ENCODE results near the gene STMP1.

The STMP1 gene

DNA sequence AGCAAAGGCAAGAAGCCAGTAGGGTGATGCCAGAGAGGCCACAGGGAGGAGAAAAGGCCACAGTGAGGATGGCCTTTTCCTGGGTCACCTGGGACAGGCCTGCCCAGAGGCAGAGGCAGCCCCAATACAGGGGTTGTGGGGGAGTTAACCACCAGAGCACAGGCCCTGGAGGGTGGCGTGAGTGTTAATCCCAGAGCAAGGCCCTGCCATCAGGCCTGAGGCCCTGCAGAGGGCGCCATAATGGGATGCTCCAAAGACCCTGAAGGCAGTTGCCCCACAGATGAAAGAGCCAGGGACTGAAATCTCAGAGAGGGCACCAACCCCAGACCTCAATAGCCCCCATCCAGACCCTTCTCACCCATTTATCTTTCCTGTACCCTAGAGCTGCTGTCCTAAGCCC lies 41.8 kb downstream of the STMP1 start:
- no peak for DNase-seq (ENCODE audit: low spot score)

DNA sequence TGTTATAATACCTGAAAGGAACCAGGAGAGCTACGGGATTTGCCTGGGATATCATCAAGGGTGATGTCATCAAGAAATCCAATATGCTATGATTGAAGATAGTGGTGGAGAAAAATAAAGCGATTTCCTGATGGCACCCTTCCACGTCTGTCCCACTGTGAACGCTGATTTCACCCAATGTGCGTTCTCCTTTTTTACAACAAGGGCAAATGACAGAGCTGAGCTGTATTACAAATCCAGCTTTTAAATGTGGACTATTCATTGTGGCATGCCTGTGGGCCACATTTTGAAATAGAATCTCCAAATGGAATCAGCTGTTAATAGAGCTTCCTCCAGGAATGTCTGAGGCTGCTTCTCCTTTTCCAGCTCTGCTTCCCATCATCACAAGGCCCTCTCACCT lies 42.4 kb downstream of the STMP1 start:
- no peak for DNase-seq (ENCODE audit: low spot score)

DNA sequence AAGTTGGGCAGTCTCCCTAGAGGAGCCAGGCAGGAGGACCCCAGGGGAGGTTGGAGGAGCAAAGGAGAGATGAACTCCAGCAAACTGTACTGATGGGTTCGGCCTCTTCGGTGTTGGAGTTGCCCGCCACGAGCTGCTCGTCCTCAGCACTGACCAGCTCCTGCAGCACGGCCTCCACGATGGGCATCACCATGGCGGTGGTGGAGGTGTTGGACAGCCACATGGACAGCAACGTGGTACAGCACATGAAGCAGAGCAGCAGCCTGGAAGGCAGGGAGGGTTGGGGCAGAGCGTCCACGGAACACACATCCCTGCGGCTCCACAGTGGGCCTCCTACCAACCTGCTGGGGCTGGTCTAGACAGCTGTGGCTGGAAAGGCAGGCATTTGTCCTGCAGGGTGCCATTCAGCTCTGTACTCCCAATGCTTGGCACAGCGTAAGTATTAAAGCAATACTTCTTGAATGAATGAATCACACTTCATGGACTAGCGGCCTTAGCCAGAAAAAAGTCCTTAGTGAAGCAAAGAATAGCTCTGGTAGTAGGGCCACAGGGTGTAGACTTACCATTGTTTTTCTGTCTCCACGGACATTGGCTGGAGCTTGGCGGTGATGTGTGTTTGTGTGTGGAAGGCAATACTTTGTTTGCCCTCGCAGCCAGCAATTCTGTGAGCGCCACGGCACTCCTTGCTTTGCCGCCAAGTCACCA lies 43.9 kb downstream of the STMP1 start:
- DNase-seq (ENCODE audit: low spot score), result no peak

GRCh38 chr7:135706858-135707569 lies 44.7 kb downstream of the STMP1 start:
- no peak for DNase-seq (ENCODE audit: low spot score)

GRCh38 chr7:135707570-135707966 lies 45.3 kb downstream of the STMP1 start:
- no peak for DNase-seq (ENCODE audit: low spot score)

- DNase-seq (ENCODE audit: low spot score), result no peak
These were observed 45.7 kb downstream of the STMP1 start for GRCh38 chr7:135708041-135708440.

- no peak for DNase-seq (ENCODE audit: low spot score)
These were observed 47.2 kb downstream of the STMP1 start for GRCh38 chr7:135709508-135709907.

DNA sequence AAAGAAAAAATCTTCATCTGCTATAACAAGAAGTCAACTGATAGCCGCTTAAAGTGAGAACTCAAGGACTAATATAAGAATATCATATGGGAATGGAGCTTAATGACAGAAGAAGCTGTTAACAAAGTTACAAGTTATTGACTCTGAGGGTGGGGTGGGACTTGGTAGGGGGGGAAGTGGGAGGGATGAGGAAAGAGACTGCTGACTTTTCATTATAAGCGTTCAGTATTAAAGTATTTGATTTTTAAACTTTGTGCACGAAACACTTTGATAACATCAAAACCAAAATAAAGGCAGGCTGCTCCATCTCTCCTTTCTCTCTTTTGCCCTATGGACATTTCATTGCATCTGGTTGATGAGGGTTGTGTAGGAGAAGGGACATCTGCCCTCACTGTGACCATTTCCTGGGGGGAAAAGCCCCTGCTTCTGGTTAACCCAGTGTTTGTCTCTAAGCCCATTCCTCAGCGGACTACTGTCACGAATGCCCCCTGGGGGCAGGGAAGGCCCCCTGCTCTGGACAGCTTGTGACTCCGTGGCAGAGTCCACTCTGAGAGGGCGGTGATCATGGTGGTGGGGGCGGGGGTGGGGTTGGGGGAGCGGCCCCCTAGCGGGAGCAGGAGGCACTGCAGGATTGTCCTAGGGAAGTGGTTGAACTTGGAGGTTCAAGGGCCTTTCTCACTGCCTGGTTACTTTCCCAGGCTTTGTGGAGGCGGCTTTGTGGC lies 48.3 kb downstream of the STMP1 start:
- peak; percentile 57 for DNase-seq (ENCODE audit: low spot score)

- no peak for DNase-seq (ENCODE audit: low spot score)
These were observed 48.8 kb downstream of the STMP1 start for GRCh38 chr7:135711139-135711469.

GRCh38 chr7:135712182-135712782 lies 50.0 kb downstream of the STMP1 start:
- DNase-seq (ENCODE audit: low spot score), result no peak

DNA sequence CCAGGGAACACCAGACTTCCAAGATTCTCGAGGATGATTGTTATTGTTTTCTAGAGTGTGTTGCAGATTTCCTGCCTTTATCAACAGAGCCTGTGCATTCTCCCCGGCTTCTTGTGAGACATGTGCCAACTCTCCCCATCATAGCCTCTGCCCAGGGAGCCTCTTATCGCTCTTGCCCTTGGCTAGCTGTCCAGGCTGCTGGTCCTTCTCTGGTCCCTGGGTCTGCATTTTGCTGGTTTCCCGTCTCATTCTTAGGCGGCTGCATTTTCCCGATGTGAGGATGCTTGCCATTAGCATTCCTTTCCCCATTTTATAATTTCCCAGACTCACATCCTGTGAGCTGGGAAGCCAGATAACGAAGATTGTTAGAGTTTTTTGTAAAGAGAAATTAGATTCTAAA lies 50.5 kb downstream of the STMP1 start:
- no peak for DNase-seq (ENCODE audit: low spot score)

GRCh38 chr7:135713836-135714470 lies 51.6 kb downstream of the STMP1 start:
- DNase-seq (ENCODE audit: low spot score), result no peak

GRCh38 chr7:135714534-135715009 lies 52.3 kb downstream of the STMP1 start:
- DNase-seq (ENCODE audit: low spot score), result peak; percentile 81

DNA sequence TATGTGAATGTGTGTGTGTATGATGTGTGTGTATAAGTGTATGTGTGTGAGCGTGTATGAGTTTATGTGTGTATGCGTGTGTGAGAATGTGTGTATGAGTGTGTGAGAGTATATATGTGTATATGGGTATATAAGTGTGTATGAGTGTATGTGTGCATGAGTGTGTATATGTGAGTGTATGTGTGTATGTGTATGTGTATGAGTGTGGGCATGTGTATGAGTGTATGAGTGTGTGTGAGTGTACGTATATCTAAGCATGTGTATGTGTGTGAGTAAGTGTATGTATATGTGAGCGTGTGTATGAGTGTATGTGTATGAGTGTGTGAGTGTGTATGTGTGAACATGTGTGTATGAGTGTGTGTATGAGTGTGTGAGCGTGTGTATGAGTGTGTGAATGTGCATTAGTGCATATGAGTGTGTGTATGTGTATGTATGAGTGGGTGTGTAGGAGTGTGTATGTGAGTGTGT lies 52.8 kb downstream of the STMP1 start:
- DNase-seq (ENCODE audit: low spot score), result no peak

DNA sequence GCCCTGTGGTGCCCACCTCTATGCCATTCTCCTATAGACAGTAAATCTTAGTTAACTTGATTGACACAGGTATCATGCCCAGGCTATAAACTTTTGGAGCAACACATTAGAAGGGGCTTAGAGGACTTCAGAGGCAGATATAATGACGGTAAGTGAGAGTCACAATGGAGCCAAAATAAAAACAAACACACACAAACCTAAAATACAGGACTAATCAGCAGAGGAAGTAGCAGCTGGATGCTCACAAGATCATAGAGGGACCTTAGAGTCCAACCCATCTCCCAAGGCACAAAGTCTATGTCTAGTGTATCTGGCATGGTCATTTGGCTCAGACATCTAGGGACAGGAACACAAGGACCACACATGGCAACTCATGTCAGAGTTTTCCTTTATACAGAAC lies 53.4 kb downstream of the STMP1 start:
- no peak for DNase-seq (ENCODE audit: low spot score)

GRCh38 chr7:135716677-135717238 lies 54.4 kb downstream of the STMP1 start:
- no peak for DNase-seq (ENCODE audit: low spot score)

GRCh38 chr7:135717693-135718092 lies 55.4 kb downstream of the STMP1 start:
- DNase-seq (ENCODE audit: low spot score), result no peak

GRCh38 chr7:135718219-135718618 lies 55.9 kb downstream of the STMP1 start:
- no peak for DNase-seq (ENCODE audit: low spot score)

GRCh38 chr7:135718794-135719437 lies 56.6 kb downstream of the STMP1 start:
- DNase-seq (ENCODE audit: low spot score), result no peak

GRCh38 chr7:135719688-135720087 lies 57.4 kb downstream of the STMP1 start:
- no peak for DNase-seq (ENCODE audit: low spot score)

DNA sequence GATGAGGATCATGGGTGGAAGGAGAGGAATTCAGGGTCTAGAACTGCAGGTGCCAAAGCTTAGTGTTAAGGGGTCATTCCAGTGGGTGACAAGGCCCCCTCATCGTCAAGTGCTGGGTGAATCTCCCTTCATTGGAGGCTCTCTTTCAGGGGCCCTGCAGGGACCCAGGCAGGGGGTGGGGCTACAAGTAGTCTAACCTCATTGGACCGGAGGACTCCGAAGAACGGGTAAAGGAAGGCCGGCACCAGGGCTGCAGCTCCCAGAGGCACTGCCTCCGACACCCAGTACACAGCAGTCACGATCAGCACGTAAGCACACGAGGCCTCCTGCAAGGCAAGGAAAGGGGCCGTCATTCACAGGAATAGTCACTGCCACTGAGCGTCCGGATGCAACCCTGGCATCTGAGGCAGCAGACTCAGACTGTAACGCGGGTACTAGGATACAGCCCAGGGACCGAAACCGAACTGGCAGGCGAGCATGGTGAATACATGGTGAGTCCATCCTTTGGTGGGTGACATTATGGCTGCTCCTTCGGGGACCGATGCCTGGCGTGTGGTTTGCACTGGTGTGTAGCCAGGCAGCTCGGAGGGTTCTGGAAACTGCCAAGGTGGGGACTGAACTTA lies 59.0 kb downstream of the STMP1 start:
- DNase-seq (ENCODE audit: low spot score), result no peak
